MM.1S (cell line): ENCODE results near the gene KYAT1.

Source experiments
- DNase-seq: peaks from one replicate; pipeline ENCODE4 v3.0.0-alpha.2; 2015
- H2AFZ ChIP-seq: fragments of 300-600 bp; sonication (generic); 2 replicates; pipeline ENCODE4 v1.6.0; 2016; ENCODE audit warnings: antibody characterized with exemption, low read length
- H3F3A ChIP-seq: fragments of 300-600 bp; sonication (generic); 2 replicates; pipeline ENCODE4 v1.6.1; 2016; ENCODE audit warnings: mild to moderate bottlenecking, antibody characterized with exemption, low read length, moderate library complexity, mixed read lengths; ENCODE audit not compliant: insufficient read depth
- H3K27ac ChIP-seq: fragments of 300-600 bp; sonication (generic); 2 replicates; pipeline ENCODE4 v1.5.1; 2016; ENCODE audit warnings: mild to moderate bottlenecking, low read length
- H3K27me3 ChIP-seq: fragments of 300-600 bp; sonication (generic); replicated peaks from 2 replicates; pipeline ENCODE4 v1.6.0; 2016; ENCODE audit warnings: low read length; ENCODE audit not compliant: insufficient read depth
- H3K36me3 ChIP-seq: fragments of 300-600 bp; sonication (generic); replicated peaks from 2 replicates; pipeline ENCODE4 v1.6.1; 2016; ENCODE audit warnings: mild to moderate bottlenecking, low read length, mixed read lengths; ENCODE audit not compliant: insufficient read depth
- H3K4me1 ChIP-seq: fragments of 300-600 bp; sonication (generic); 2 replicates; pipeline ENCODE4 v1.6.1; 2016; ENCODE audit warnings: low read length, mixed read lengths
- H3K4me2 ChIP-seq: fragments of 300-600 bp; sonication (generic); 2 replicates; pipeline ENCODE4 v1.6.0; 2016; ENCODE audit warnings: low read depth, low read length
- H3K4me3 ChIP-seq: fragments of 300-600 bp; sonication (generic); 2 replicates; pipeline ENCODE4 v1.5.1; 2016; ENCODE audit warnings: low read length, mixed read lengths
- H3K79me2 ChIP-seq: fragments of 300-600 bp; sonication (generic); 2 replicates; pipeline ENCODE4 v1.6.1; 2016; ENCODE audit warnings: mixed run types, low read length, mixed read lengths
- H3K9ac ChIP-seq: fragments of 300-600 bp; sonication (generic); 2 replicates; pipeline ENCODE4 v1.6.1; 2016; ENCODE audit warnings: low read length, mixed read lengths
- H3K9me2 ChIP-seq: fragments of 300-600 bp; sonication (generic); replicated peaks from 2 replicates; pipeline ENCODE4 v1.6.1; 2016; ENCODE audit warnings: mild to moderate bottlenecking, low read length, mixed read lengths; ENCODE audit not compliant: insufficient read depth
- H3K9me3 ChIP-seq: fragments of 300-600 bp; sonication (generic); replicated peaks from 2 replicates; pipeline ENCODE4 v1.6.1; 2016; ENCODE audit warnings: mild to moderate bottlenecking, low read length, mixed read lengths; ENCODE audit not compliant: insufficient read depth
- H4K20me1 ChIP-seq: fragments of 300-600 bp; sonication (generic); 2 replicates; pipeline ENCODE4 v1.6.1; 2016; ENCODE audit warnings: mild to moderate bottlenecking, low read length, moderate library complexity, mixed read lengths; ENCODE audit not compliant: insufficient read depth
- CTCF ChIP-seq: fragments of 300-600 bp; sonication (generic); IDR thresholded peaks from 2 replicates; pipeline ENCODE4 v1.5.1; 2016; ENCODE audit warnings: antibody characterized with exemption, low read length, mixed read lengths
- EZH2 ChIP-seq: fragments of 300-600 bp; sonication (generic); optimal IDR thresholded peaks from 2 replicates; pipeline ENCODE3; 2017; ENCODE audit warnings: low read depth, mild to moderate bottlenecking, antibody characterized with exemption, low read length, mixed read lengths
- EZH2phosphoT487 ChIP-seq: fragments of 300-600 bp; sonication (generic); IDR thresholded peaks from 2 replicates; pipeline ENCODE4 v1.6.1; 2018; ENCODE audit warnings: antibody characterized with exemption, low read length

Gene KYAT1

GRCh38 chr9:128792134-128792533 lies 89.6 kb downstream of the KYAT1 start:
- no peaks in the 10 kb centered on the region for H3K27me3 ChIP-seq
- H3K4me1 ChIP-seq, result peaks cover 9% of the 10 kb centered on the region
- H3K4me2 ChIP-seq, result no peak overlapping the region
- no peak overlapping the region for H3K9ac ChIP-seq
- H3K27ac ChIP-seq, result no peak overlapping the region
- H2AFZ ChIP-seq, result no peak overlapping the region
- H4K20me1 ChIP-seq, result no peaks in the 10 kb centered on the region
- H3F3A ChIP-seq, result no peaks in the 10 kb centered on the region
- TF ChIP-seq EZH2, result no peak
- no peak for TF ChIP-seq CTCF
- TF ChIP-seq EZH2phosphoT487, result no peak
- H3K36me3 ChIP-seq, result no peaks in the 10 kb centered on the region
- DNase-seq, result no peak
- H3K79me2 ChIP-seq, result peaks cover 18% of the 10 kb centered on the region
- H3K9me2 ChIP-seq, result no peaks in the 10 kb centered on the region
- H3K4me3 ChIP-seq, result no peak overlapping the region
- no peaks in the 10 kb centered on the region for H3K9me3 ChIP-seq

GRCh38 chr9:128790536-128790935 lies 91.2 kb downstream of the KYAT1 start:
- H3K4me2 ChIP-seq, result no peak overlapping the region

GRCh38 chr9:128788445-128788844 lies 93.3 kb downstream of the KYAT1 start:
- no peak for DNase-seq
- no peak overlapping the region for H3K9ac ChIP-seq
- no peak overlapping the region for H2AFZ ChIP-seq
- H4K20me1 ChIP-seq, result no peaks in the 10 kb centered on the region
- H3K79me2 ChIP-seq, result peaks cover 19% of the 10 kb centered on the region
- H3K36me3 ChIP-seq, result no peaks in the 10 kb centered on the region
- H3K4me1 ChIP-seq, result peaks cover 9% of the 10 kb centered on the region
- no peak for TF ChIP-seq EZH2
- no peak for TF ChIP-seq CTCF
- no peak for TF ChIP-seq EZH2phosphoT487
- no peak overlapping the region for H3K27ac ChIP-seq
- H3F3A ChIP-seq, result no peaks in the 10 kb centered on the region
- H3K27me3 ChIP-seq, result no peaks in the 10 kb centered on the region
- peak overlapping the region; percentile 98 for H3K4me2 ChIP-seq
- no peaks in the 10 kb centered on the region for H3K9me2 ChIP-seq
- H3K4me3 ChIP-seq, result 0 out of 2 replicates have a peak overlapping the region, but pooled peaks have one; percentile 97
- H3K9me3 ChIP-seq, result no peaks in the 10 kb centered on the region

More at GRCh38 chr9:128790536-128790935, 91.2 kb downstream of the KYAT1 start:
- Histone ChIP-seq H2AFZ (no peak overlapping the region), H3K9me3 (no peaks in the 10 kb centered on the region), H3K27me3 (no peaks in the 10 kb centered on the region), H3K4me3 (no peak overlapping the region), H3F3A (no peaks in the 10 kb centered on the region), H3K4me1 (peaks cover 9% of the 10 kb centered on the region), H3K9me2 (no peaks in the 10 kb centered on the region), H3K9ac (no peak overlapping the region), H3K27ac (no peak overlapping the region), H4K20me1 (no peaks in the 10 kb centered on the region), H3K79me2 (peaks cover 19% of the 10 kb centered on the region), H3K36me3 (no peaks in the 10 kb centered on the region)
- no peak for DNase-seq
- TF ChIP-seq EZH2 (no peak), EZH2phosphoT487 (no peak), CTCF (no peak)
